Upper lobe of left lung (tissue), 4 donors: ENCODE measurements around the gene ZNF224.

Experiments
- EP300 ChIP-seq, 4 donors: sonication (generic); formaldehyde crosslinking; IDR thresholded peaks; one replicate each; pipeline ENCODE4 v1.5.1; 2017; ENCODE audit warnings: antibody characterized with exemption in 4 of 4, control low read depth in 2 of 4
- POLR2A ChIP-seq, 4 donors: fragments of 450-650 bp; IDR thresholded peaks; one replicate each; pipeline ENCODE4 v1.5.1; 2016 to 2017; ENCODE audit warnings: antibody characterized with exemption in 4 of 4, mild to moderate bottlenecking in 2 of 4
- TF ChIP-seq, protein P1 (sequence below), 6 experiments: fragments of 450-650 bp in 4 of 6; fragments of 200-600 bp in 2 of 6; sonication (generic) in 2 of 6; IDR thresholded peaks; one replicate each; pipeline ENCODE4 v1.5.1; 2016 to 2019; ENCODE audit warnings: antibody characterized with exemption in 6 of 6

DNA sequence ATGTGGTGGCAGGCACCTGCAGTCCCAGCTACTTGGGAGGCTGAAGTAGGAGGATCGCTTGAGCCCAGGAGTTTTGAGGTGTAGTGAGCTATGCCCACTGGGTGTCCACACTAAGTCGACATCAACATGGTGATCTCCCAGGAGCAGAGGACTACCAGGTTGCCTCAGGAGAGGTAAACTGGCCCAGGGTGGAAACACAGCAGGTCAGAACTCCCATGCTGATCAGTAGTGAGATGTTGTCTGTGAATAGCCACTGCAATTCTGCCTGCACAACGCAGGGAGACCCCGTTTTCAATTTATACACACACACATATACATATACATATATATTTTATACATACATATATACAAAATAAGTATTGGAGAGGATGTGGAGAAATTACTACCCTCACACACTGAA lies 2.1 kb upstream of the ZNF224 start:
- TF ChIP-seq, protein P1, sequence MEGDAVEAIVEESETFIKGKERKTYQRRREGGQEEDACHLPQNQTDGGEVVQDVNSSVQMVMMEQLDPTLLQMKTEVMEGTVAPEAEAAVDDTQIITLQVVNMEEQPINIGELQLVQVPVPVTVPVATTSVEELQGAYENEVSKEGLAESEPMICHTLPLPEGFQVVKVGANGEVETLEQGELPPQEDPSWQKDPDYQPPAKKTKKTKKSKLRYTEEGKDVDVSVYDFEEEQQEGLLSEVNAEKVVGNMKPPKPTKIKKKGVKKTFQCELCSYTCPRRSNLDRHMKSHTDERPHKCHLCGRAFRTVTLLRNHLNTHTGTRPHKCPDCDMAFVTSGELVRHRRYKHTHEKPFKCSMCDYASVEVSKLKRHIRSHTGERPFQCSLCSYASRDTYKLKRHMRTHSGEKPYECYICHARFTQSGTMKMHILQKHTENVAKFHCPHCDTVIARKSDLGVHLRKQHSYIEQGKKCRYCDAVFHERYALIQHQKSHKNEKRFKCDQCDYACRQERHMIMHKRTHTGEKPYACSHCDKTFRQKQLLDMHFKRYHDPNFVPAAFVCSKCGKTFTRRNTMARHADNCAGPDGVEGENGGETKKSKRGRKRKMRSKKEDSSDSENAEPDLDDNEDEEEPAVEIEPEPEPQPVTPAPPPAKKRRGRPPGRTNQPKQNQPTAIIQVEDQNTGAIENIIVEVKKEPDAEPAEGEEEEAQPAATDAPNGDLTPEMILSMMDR (IDR thresholded peaks at IDR 0.05), result no peak
- TF ChIP-seq EP300 (IDR thresholded peaks at IDR 0.05), result no peak
- TF ChIP-seq POLR2A (IDR thresholded peaks at IDR 0.05), result no peak
